GM13977 (cell line): ENCODE measurements around the gene SHISA9.

ENCODE experiments used
- DNase-seq: peaks from one replicate; pipeline ENCODE4 v3.0.0; 2012; ENCODE audit warnings: low spot score
- CTCF ChIP-seq: IDR thresholded peaks from 2 replicates; pipeline ENCODE4 v1.5.1; 2012; ENCODE audit warnings: mild to moderate bottlenecking, control low read depth; ENCODE audit not compliant: insufficient read depth; ENCODE audit errors: extremely low read depth, missing control alignments
- in situ Hi-C: fragments of 300-500 bp; cut with MboI; formaldehyde crosslinking; loops from one replicate; pipeline ENCODE4 v1.12.0; 2022; ENCODE audit warnings: low sequenced_read_pairs, low pct_unique_long_range_greater_than_20kb, mixed read lengths, inconsistent platforms; ENCODE audit not compliant: unreplicated experiment

Gene SHISA9

GRCh38 chr16:12961626-12962025, 60.2 kb downstream of the SHISA9 start:
- DNase-seq: no peak
- no peak for TF ChIP-seq CTCF
- in situ Hi-C loops: no loop called here

GRCh38 chr16:12964461-12964860, 63.1 kb downstream of the SHISA9 start:
- in situ Hi-C loops: no loop called here
- TF ChIP-seq CTCF: no peak
- DNase-seq: no peak

GRCh38 chr16:12965274-12965804, 63.9 kb downstream of the SHISA9 start:
- no peak for DNase-seq
- in situ Hi-C loops: no loop called here
- TF ChIP-seq CTCF: no peak

GRCh38 chr16:12971241-12971640, 69.8 kb downstream of the SHISA9 start:
- DNase-seq: no peak
- TF ChIP-seq CTCF: no peak
- in situ Hi-C loops: no loop called here

GRCh38 chr16:12972246-12972645, 70.8 kb downstream of the SHISA9 start:
- no peak for DNase-seq
- TF ChIP-seq CTCF: no peak
- in situ Hi-C loops: no loop called here

GRCh38 chr16:12975766-12976165, 74.4 kb downstream of the SHISA9 start:
- no peak for DNase-seq
- in situ Hi-C loops: no loop called here
- no peak for TF ChIP-seq CTCF

GRCh38 chr16:12976496-12976895, 75.1 kb downstream of the SHISA9 start:
- in situ Hi-C loops: no loop called here
- no peak for TF ChIP-seq CTCF
- DNase-seq: no peak
